ENCODE results near the gene TIMP1.
"Not testable (repeated sequence)": the region's sequence is repeated elsewhere in the genome, so short reads cannot be mapped to it uniquely, and the experiment has no call there.

GRCh38 chrX:47603125-47603524 lies 20.9 kb downstream of the TIMP1 start:
- not testable (repeated sequence) for TF ChIP-seq POLR2A, POLR2AphosphoS5 (IDR thresholded peaks at IDR 0.05)
- TF ChIP-seq, protein P1, sequence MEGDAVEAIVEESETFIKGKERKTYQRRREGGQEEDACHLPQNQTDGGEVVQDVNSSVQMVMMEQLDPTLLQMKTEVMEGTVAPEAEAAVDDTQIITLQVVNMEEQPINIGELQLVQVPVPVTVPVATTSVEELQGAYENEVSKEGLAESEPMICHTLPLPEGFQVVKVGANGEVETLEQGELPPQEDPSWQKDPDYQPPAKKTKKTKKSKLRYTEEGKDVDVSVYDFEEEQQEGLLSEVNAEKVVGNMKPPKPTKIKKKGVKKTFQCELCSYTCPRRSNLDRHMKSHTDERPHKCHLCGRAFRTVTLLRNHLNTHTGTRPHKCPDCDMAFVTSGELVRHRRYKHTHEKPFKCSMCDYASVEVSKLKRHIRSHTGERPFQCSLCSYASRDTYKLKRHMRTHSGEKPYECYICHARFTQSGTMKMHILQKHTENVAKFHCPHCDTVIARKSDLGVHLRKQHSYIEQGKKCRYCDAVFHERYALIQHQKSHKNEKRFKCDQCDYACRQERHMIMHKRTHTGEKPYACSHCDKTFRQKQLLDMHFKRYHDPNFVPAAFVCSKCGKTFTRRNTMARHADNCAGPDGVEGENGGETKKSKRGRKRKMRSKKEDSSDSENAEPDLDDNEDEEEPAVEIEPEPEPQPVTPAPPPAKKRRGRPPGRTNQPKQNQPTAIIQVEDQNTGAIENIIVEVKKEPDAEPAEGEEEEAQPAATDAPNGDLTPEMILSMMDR (IDR thresholded peaks at IDR 0.05), result not testable (repeated sequence)

Data from gastroesophageal sphincter (tissue), 3 donors.